ENCODE data around the gene B4GALNT4. TPM values are rescaled to one million over a fixed set of nuclear protein-coding genes. Genes with fewer than 3 reads are reported as not detected.
A peak's percentile ranks its signal among the peaks of the same experiment; 100 is the strongest.

B4GALNT4 gene
- total RNA-seq (2012; rRNA removed) = 5.2 and 6.1 TPM in 2 replicates
- polyA plus RNA-seq (2012; rRNA removed) = 38.6 and 45.4 TPM in 2 replicates
- 23.3 and 32.7 TPM in 2 replicates for polyA plus RNA-seq (2012; cell fraction: cytosol; rRNA removed)
- polyA plus RNA-seq (2012; cell fraction: nucleus; rRNA removed; ENCODE audit: low replicate concordance) = 324 and 637 TPM in 2 replicates
- Bru-seq, nascent RNA = percentile 45 among the genes with signal in this experiment
- BruChase-seq, experiment 1, labeled RNA remaining after a 6-hour chase = percentile 61 among the genes with signal in this experiment
- BruChase-seq, experiment 2, labeled RNA remaining after a 2-hour chase = percentile 61 among the genes with signal in this experiment
- long read RNA-seq, partial matches to known transcripts = 37 of 42 reads
- long read RNA-seq, other reads (novel, unspliced or antisense) = 5 of 42 reads

- no peak within 1 kb of the TSS for H2BK120ac ChIP-seq (ENCODE audit: low read depth, low read length)
- H3K14ac ChIP-seq (replicated peaks; ENCODE audit: low read depth, low read length) = peak within 1 kb of the TSS; percentile 51; the same call in 1 of the 2 replicates
- intact Hi-C loops (cut with micrococcal nuclease) (loop anchor here (10.0 kb wide), 1 partner anchor 75 kb away; the partner anchor contains the start of gene ANO9), dilution Hi-C loops (cut with HindIII; ENCODE audit: low sequenced_read_pairs, unreplicated experiment) (no loop called here), in situ Hi-C loops (cut with MboI; ENCODE audit: low sequenced_read_pairs) (no loop called here)
- peaks cover 7% of the 10 kb centered on the region for H3K4me1 ChIP-seq (ENCODE audit: control insufficient read depth, insufficient read depth, low read length)
- H2AFZ ChIP-seq (replicated peaks; ENCODE audit: low read length, poor library complexity) = peak within 1 kb of the TSS; percentile 85
- peaks cover 13% of the 10 kb centered on the region; the same call in 1 of the 2 replicates for H4K20me1 ChIP-seq (ENCODE audit: insufficient read depth, low read length)
- ATAC-seq (ENCODE audit: low read depth) (peak; percentile 90), DNase-seq (peak; percentile 23)
- H3K4me3 ChIP-seq (ENCODE audit: insufficient read depth, low read depth, low read length) = peak within 1 kb of the TSS; percentile 90
- CTCF ChIA-PET = interaction anchor here (0.7 kb wide), 1 partner anchor 63 kb away, joined by 3 read pairs; no protein-coding TSS in a partner anchor
- no peaks in the 10 kb centered on the region for H3K9me1 ChIP-seq (ENCODE audit: insufficient read depth, low read length)
- H3K4me2 ChIP-seq (ENCODE audit: low read depth, low read length) = peak within 1 kb of the TSS; percentile 92
- H3K36me3 ChIP-seq (ENCODE audit: control insufficient read depth, insufficient read depth, low read length) = peaks cover 22% of the 10 kb centered on the region
- no peaks in the 10 kb centered on the region for H3K9me3 ChIP-seq (ENCODE audit: control insufficient read depth, insufficient read depth, low read length)
- H2BK5ac ChIP-seq (ENCODE audit: low read depth, low read length, poor library complexity, severe bottlenecking) = no peak within 1 kb of the TSS
- H3K23ac ChIP-seq (ENCODE audit: low read depth, low read length) = peak within 1 kb of the TSS; percentile 71
- H4K8ac ChIP-seq (ENCODE audit: low read depth in 2 of 2, low read length in 2 of 2) = no peak within 1 kb of the TSS
- no peak within 1 kb of the TSS for H3K18ac ChIP-seq (ENCODE audit: low read depth, low read length)
- H2BK15ac ChIP-seq (ENCODE audit: low read depth, low read length) = no peak within 1 kb of the TSS
- peak within 1 kb of the TSS; percentile 26; the same call in 1 of the 2 replicates for H3K27ac ChIP-seq (ENCODE audit: insufficient read depth, low read length)
- peak within 1 kb of the TSS; percentile 58; the same call in 1 of the 2 replicates for H2AK5ac ChIP-seq (ENCODE audit: low read depth, low read length)
- H2BK20ac ChIP-seq (ENCODE audit: low read depth, low read length) = no peak within 1 kb of the TSS
- peaks cover 17% of the 10 kb centered on the region for H3K27me3 ChIP-seq (ENCODE audit: control insufficient read depth, insufficient read depth, low read length)
- no peak within 1 kb of the TSS for H3K4ac ChIP-seq (ENCODE audit: low read depth, low read length)
- no peak within 1 kb of the TSS for H4K5ac ChIP-seq (ENCODE audit: low read depth, low read length)
- no TSS peak for BruUV-seq (replicated peaks)
- no peak within 1 kb of the TSS; the same call in 1 of the 2 replicates for H3K56ac ChIP-seq (ENCODE audit: extremely low read depth, insufficient read depth, low read length)
- H3K9ac ChIP-seq (ENCODE audit: low read depth, low read length) = peak within 1 kb of the TSS; percentile 73
- no peak within 1 kb of the TSS for H4K91ac ChIP-seq (ENCODE audit: insufficient read depth, low read depth, low read length)
- POLR2A ChIA-PET (ENCODE audit: unreplicated experiment) = no interaction called here
- peak within 1 kb of the TSS; percentile 95 for H2AK9ac ChIP-seq (replicated peaks; ENCODE audit: low read depth, low read length, poor library complexity)
- 1% methylated on average over 41 of the region's 118 CpGs; no CpG with 5 or more reads in 1 of the 2 experiments for WGBS, 2 experiments (ENCODE audit: extremely low coverage in 2 of 2, insufficient read length in 1 of 2)
- 0 out of 4 replicates have a peak, but pooled peaks cover 0 to 2% of the 10 kb centered on the region in 2 experiments for H3K79me1 ChIP-seq (ENCODE audit: low read depth in 1 of 2, low read length in 2 of 2)
- TF ChIP-seq USF2 (IDR thresholded peaks at IDR 0.05; ENCODE audit: low read depth, low read length) = no peak
- TF ChIP-seq MAFK (IDR thresholded peaks at IDR 0.05; ENCODE audit: low read depth, low read length) = no peak
- no peak for TF ChIP-seq FOS (IDR thresholded peaks at IDR 0.05; ENCODE audit: low read depth, low read length)
- TF ChIP-seq POLR2A (IDR thresholded peaks at IDR 0.05; ENCODE audit: low read depth, low read length) = no peak
- no peak for TF ChIP-seq MXI1 (IDR thresholded peaks at IDR 0.05; ENCODE audit: borderline replicate concordance, low read depth, low read length)
- no peak for TF ChIP-seq CTCF (conservative IDR thresholded peaks at IDR 0.05; ENCODE audit: low read depth, low read length)
- TF ChIP-seq MAZ (IDR thresholded peaks at IDR 0.05; ENCODE audit: borderline replicate concordance, low read depth, low read length) = no peak
- no peak for TF ChIP-seq NFE2L2 (IDR thresholded peaks at IDR 0.05; ENCODE audit: low read depth, low read length)
- TF ChIP-seq CHD1 (IDR thresholded peaks at IDR 0.05; ENCODE audit: low read depth, low read length) = no peak
- no peak for TF ChIP-seq RFX5 (IDR thresholded peaks at IDR 0.05; ENCODE audit: low read depth, low read length)
- TF ChIP-seq BHLHE40 (IDR thresholded peaks at IDR 0.05; ENCODE audit: low read depth, low read length) = no peak
- TF ChIP-seq RCOR1 (IDR thresholded peaks at IDR 0.05; ENCODE audit: insufficient replicate concordance, low read length) = no peak
Observed at GRCh38 chr11:369336-370018, at the start of gene B4GALNT4. TSS of gene B4GALNT4 (plus strand) at chr11:369499. CDS start at chr11:369804, 305 bp downstream.
